Panc1 (cell line): ENCODE measurements around the gene CHCHD3. TPM values are rescaled to one million over a fixed set of nuclear protein-coding genes. Genes with fewer than 3 reads are reported as not detected.

Experiments
- ATAC-seq: fragments of 200-7000 bp; cut with Tn5 transposase; 2 replicates; pipeline ENCODE4 v1.9.1; 2020; ENCODE audit warnings: mild to moderate bottlenecking, moderate library complexity
- BruUV-seq: library from RNA; stranded (reverse); fragments of 400-500 nt; replicated peaks from 2 replicates; lab custom pipeline; 2021; lab: Mats Ljungman, UMichigan
- CTCF ChIA-PET: fragments of 300-600 bp; sonication (Branson Sonifier 250); formaldehyde crosslinking; loops from one replicate; lab custom pipeline; 2022; ENCODE audit warnings: antibody characterized with exemption; lab: Charles Lee
- POLR2A ChIA-PET: fragments of 300-600 bp; sonication (Branson Sonifier 250); formaldehyde crosslinking; loops from one replicate; lab custom pipeline; 2022; ENCODE audit warnings: antibody characterized with exemption; lab: Charles Lee
- DNase-seq: peaks from one replicate; pipeline ENCODE4 v3.0.0-alpha.2; 2010; ENCODE audit warnings: low read depth, low spot score
- H3K27ac ChIP-seq: 2 replicates; pipeline ENCODE4 v1.5.1; 2011; ENCODE audit warnings: mild to moderate bottlenecking, low read length, inconsistent platforms
- H3K27me3 ChIP-seq: fragments of 200-500 bp; sonication (Bioruptor generic); 2 replicates; pipeline ENCODE4 v1.6.0; 2014; ENCODE audit warnings: low read length, inconsistent platforms; ENCODE audit not compliant: control insufficient read depth, insufficient read depth
- H3K36me3 ChIP-seq: fragments of 200-500 bp; sonication (Bioruptor generic); 2 replicates; pipeline ENCODE4 v1.5.1; 2014; ENCODE audit warnings: inconsistent platforms, mild to moderate bottlenecking, low read length, moderate library complexity; ENCODE audit not compliant: control insufficient read depth, insufficient read depth
- H3K4me1 ChIP-seq: 2 replicates; pipeline ENCODE4 v1.5.1; 2011; ENCODE audit warnings: inconsistent platforms, mild to moderate bottlenecking, low read length, moderate library complexity; ENCODE audit not compliant: control insufficient read depth, insufficient read depth
- H3K4me3 ChIP-seq, 2 experiments: 2 replicates each; pipeline ENCODE4 v1.5.1; 2011 to 2012; ENCODE audit warnings: low read depth in 2 of 2, low read length in 2 of 2, mild to moderate bottlenecking in 2 of 2, inconsistent platforms in 1 of 2, moderate library complexity in 1 of 2
- H3K9me3 ChIP-seq: fragments of 200-500 bp; sonication (Bioruptor generic); 2 replicates; pipeline ENCODE4 v1.5.1; 2014; ENCODE audit warnings: low read depth, mild to moderate bottlenecking, inconsistent platforms, low read length, moderate library complexity; ENCODE audit not compliant: control insufficient read depth, insufficient read depth
- POLR2AphosphoS5 ChIP-seq: IDR thresholded peaks from 2 replicates; pipeline ENCODE4 v1.6.1; 2012; ENCODE audit warnings: mild to moderate bottlenecking, low read depth, low read length, moderate library complexity
- SIN3A ChIP-seq: IDR thresholded peaks from 2 replicates; pipeline ENCODE4 v1.6.1; 2012; ENCODE audit warnings: low read depth, mild to moderate bottlenecking, low read length, moderate library complexity, borderline replicate concordance; ENCODE audit not compliant: insufficient read depth
- TCF7L2 ChIP-seq: IDR thresholded peaks from 2 replicates; pipeline ENCODE4 v1.6.1; 2011; ENCODE audit warnings: mild to moderate bottlenecking, low read depth, low read length, inconsistent platforms
- in situ Hi-C: cut with HindIII; loops from 2 replicates; pipeline ENCODE4 v1.10.0; 2016; ENCODE audit warnings: low sequenced_read_pairs, low pct_unique_long_range_greater_than_20kb
- intact Hi-C: fragments of 100-400 bp; cut with micrococcal nuclease; formaldehyde crosslinking; loops from one replicate; pipeline ENCODE4 v1.10.0; 2022; ENCODE audit not compliant: unreplicated experiment
- total RNA-seq: library from RNA; stranded (reverse); gene quantifications from one replicate; pipeline ENCODE4 v1.2.1, GENCODE V29; 2021; ENCODE audit not compliant: unreplicated experiment
- TF ChIP-seq, protein P1 (sequence below): fragments of 450-650 bp; IDR thresholded peaks from 2 replicates; pipeline ENCODE4 v1.5.1; 2017; ENCODE audit warnings: mild to moderate bottlenecking
- TF ChIP-seq, protein P2 (sequence below), 2 experiments: IDR thresholded peaks; 2 replicates each; pipeline ENCODE4 v1.6.1; 2011 to 2012; ENCODE audit warnings: low read depth in 2 of 2, control low read depth in 1 of 2, low read length in 1 of 2, mild to moderate bottlenecking in 1 of 2, moderate library complexity in 1 of 2; ENCODE audit not compliant: insufficient read depth in 1 of 2

The CHCHD3 gene
- total RNA-seq, 1 experiment from 2014 or later: 109 TPM

DNA sequence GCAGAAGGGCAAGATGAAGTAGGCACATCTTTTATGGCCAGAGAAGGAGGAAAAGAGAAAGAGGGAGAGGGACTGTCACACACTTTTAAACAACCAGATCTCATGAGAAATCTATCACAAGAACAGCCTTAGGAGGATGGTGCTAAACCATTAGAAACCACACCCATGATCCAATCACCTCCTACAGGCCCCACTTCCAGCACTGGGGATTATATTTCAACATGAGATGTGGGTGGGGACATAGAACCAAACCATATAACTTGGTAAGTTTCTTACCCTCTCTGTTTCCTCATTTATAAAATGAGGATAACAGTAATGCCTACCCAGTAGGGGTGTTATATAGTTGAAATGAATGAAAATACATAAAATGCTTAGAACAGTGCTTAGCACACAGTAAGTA is 66.0 kb downstream of the CHCHD3 start:
- TF ChIP-seq, protein P1, sequence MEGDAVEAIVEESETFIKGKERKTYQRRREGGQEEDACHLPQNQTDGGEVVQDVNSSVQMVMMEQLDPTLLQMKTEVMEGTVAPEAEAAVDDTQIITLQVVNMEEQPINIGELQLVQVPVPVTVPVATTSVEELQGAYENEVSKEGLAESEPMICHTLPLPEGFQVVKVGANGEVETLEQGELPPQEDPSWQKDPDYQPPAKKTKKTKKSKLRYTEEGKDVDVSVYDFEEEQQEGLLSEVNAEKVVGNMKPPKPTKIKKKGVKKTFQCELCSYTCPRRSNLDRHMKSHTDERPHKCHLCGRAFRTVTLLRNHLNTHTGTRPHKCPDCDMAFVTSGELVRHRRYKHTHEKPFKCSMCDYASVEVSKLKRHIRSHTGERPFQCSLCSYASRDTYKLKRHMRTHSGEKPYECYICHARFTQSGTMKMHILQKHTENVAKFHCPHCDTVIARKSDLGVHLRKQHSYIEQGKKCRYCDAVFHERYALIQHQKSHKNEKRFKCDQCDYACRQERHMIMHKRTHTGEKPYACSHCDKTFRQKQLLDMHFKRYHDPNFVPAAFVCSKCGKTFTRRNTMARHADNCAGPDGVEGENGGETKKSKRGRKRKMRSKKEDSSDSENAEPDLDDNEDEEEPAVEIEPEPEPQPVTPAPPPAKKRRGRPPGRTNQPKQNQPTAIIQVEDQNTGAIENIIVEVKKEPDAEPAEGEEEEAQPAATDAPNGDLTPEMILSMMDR: no peak
- TF ChIP-seq TCF7L2 (no peak), POLR2AphosphoS5 (no peak), SIN3A (no peak)
- TF ChIP-seq, protein P2, sequence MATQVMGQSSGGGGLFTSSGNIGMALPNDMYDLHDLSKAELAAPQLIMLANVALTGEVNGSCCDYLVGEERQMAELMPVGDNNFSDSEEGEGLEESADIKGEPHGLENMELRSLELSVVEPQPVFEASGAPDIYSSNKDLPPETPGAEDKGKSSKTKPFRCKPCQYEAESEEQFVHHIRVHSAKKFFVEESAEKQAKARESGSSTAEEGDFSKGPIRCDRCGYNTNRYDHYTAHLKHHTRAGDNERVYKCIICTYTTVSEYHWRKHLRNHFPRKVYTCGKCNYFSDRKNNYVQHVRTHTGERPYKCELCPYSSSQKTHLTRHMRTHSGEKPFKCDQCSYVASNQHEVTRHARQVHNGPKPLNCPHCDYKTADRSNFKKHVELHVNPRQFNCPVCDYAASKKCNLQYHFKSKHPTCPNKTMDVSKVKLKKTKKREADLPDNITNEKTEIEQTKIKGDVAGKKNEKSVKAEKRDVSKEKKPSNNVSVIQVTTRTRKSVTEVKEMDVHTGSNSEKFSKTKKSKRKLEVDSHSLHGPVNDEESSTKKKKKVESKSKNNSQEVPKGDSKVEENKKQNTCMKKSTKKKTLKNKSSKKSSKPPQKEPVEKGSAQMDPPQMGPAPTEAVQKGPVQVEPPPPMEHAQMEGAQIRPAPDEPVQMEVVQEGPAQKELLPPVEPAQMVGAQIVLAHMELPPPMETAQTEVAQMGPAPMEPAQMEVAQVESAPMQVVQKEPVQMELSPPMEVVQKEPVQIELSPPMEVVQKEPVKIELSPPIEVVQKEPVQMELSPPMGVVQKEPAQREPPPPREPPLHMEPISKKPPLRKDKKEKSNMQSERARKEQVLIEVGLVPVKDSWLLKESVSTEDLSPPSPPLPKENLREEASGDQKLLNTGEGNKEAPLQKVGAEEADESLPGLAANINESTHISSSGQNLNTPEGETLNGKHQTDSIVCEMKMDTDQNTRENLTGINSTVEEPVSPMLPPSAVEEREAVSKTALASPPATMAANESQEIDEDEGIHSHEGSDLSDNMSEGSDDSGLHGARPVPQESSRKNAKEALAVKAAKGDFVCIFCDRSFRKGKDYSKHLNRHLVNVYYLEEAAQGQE (IDR thresholded peaks at IDR 0.05; ENCODE audit: insufficient read depth in 1 of 2, low read depth in 2 of 2, low read length in 1 of 2): no peak
- POLR2A ChIA-PET: no interaction called here
- Histone ChIP-seq H3K4me3 (no peak overlapping the region), H3K4me1 (no peaks in the 10 kb centered on the region), H3K27me3 (no peaks in the 10 kb centered on the region), H3K36me3 (no peaks in the 10 kb centered on the region), H3K9me3 (no peaks in the 10 kb centered on the region), H3K27ac (no peak overlapping the region)
- in situ Hi-C loops: no loop called here
- CTCF ChIA-PET: no interaction called here
- intact Hi-C loops: no loop called here
- DNase-seq (no peak), ATAC-seq (no peak)
- BruUV-seq: no TSS peak

DNA sequence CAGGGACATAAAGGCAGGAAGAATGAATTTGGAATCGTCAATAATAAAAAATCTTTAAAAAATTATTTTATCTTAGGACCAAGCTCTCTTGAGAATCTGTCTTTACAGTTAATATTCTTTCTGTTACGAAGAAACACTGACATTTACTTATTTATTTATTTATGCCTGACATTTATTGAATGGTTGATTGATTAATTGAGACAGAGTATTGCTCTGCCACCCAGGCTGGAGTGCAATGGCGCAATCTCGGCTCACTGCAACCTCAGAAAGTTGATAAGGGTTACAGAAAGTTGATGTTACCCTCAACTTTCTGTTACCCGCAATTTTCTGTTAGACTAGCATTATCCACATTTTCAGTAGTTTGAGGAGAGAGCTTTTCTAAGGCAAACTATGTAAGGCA is 70.1 kb downstream of the CHCHD3 start:
- CTCF ChIA-PET: no interaction called here
- POLR2A ChIA-PET: no interaction called here
- ATAC-seq (no peak), DNase-seq (no peak)
- Histone ChIP-seq H3K27me3 (no peaks in the 10 kb centered on the region), H3K27ac (no peak overlapping the region), H3K4me3 (no peak overlapping the region), H3K4me1 (no peaks in the 10 kb centered on the region), H3K9me3 (no peaks in the 10 kb centered on the region), H3K36me3 (no peaks in the 10 kb centered on the region; the same call in 1 of the 2 replicates)
- no TSS peak for BruUV-seq
- intact Hi-C loops: no loop called here
- no peak for TF ChIP-seq POLR2AphosphoS5
- no peak for TF ChIP-seq TCF7L2
- TF ChIP-seq, protein P1: no peak
- TF ChIP-seq, protein P2 (IDR thresholded peaks at IDR 0.05; ENCODE audit: insufficient read depth in 1 of 2, low read depth in 2 of 2, low read length in 1 of 2): no peak
- no peak for TF ChIP-seq SIN3A
- in situ Hi-C loops: no loop called here
